Measurements from ENCODE around the gene KCTD21. TPM values are rescaled to one million over a fixed set of nuclear protein-coding genes. Genes with fewer than 3 reads are reported as not detected.

The KCTD21 gene
- total RNA-seq, 1 donor from 2014 or later, result 0.90 TPM

DNA sequence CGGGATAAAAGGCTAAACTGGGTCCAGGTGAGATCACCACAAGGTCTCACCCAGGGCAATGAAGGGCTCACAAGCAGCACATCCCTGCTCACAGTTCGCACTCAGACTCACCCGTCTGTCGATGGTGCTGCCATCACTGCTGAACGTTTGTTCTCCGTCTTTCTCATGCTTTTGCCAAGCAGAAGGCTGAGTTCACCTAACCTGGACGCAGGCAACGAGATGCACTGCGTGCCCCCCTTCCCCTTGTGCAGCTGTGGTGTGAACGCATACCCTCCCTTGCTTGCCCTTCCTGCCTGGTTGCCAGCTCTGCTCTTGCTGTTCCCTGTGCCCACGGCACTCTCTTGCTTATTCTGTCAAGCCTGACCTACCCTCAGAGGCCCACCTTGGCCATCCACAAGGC is 18.0 kb downstream of the KCTD21 start:
- Histone ChIP-seq H3K4me3 (no peak overlapping the region), H3K27ac (no peak overlapping the region), H3K4me1 (no peaks in the 10 kb centered on the region), H3K79me2 (ENCODE audit: low read depth) (no peaks in the 10 kb centered on the region), H4K20me1 (ENCODE audit: low read depth) (no peaks in the 10 kb centered on the region), H3K9ac (no peak overlapping the region), H2AFZ (replicated peaks) (no peak overlapping the region), H3K9me3 (ENCODE audit: low read depth) (no peaks in the 10 kb centered on the region), H3K36me3 (no peaks in the 10 kb centered on the region), H3F3A (ENCODE audit: low read depth) (no peaks in the 10 kb centered on the region), H3K27me3 (no peaks in the 10 kb centered on the region), H3K4me2 (no peak overlapping the region)
- H3K4me3 Mint-ChIP-seq, result no peak overlapping the region
- H3K27me3 Mint-ChIP-seq (ENCODE audit: insufficient read depth, low read depth), result peaks cover 4% of the 10 kb centered on the region
- no peak overlapping the region for H3K27ac Mint-ChIP-seq
- no peaks in the 10 kb centered on the region for H3K4me1 Mint-ChIP-seq
- no peak for TF ChIP-seq EZH2 (IDR thresholded peaks at IDR 0.05)
- TF ChIP-seq EZH2phosphoT487 (IDR thresholded peaks at IDR 0.05), result no peak
- TF ChIP-seq, protein P1, sequence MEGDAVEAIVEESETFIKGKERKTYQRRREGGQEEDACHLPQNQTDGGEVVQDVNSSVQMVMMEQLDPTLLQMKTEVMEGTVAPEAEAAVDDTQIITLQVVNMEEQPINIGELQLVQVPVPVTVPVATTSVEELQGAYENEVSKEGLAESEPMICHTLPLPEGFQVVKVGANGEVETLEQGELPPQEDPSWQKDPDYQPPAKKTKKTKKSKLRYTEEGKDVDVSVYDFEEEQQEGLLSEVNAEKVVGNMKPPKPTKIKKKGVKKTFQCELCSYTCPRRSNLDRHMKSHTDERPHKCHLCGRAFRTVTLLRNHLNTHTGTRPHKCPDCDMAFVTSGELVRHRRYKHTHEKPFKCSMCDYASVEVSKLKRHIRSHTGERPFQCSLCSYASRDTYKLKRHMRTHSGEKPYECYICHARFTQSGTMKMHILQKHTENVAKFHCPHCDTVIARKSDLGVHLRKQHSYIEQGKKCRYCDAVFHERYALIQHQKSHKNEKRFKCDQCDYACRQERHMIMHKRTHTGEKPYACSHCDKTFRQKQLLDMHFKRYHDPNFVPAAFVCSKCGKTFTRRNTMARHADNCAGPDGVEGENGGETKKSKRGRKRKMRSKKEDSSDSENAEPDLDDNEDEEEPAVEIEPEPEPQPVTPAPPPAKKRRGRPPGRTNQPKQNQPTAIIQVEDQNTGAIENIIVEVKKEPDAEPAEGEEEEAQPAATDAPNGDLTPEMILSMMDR (IDR thresholded peaks at IDR 0.05), result no peak
- no peaks in the 10 kb centered on the region for H3K9me3 Mint-ChIP-seq
- no peak for DNase-seq (ENCODE audit: low spot score)
- peaks cover 10% of the 10 kb centered on the region for H3K36me3 Mint-ChIP-seq

DNA sequence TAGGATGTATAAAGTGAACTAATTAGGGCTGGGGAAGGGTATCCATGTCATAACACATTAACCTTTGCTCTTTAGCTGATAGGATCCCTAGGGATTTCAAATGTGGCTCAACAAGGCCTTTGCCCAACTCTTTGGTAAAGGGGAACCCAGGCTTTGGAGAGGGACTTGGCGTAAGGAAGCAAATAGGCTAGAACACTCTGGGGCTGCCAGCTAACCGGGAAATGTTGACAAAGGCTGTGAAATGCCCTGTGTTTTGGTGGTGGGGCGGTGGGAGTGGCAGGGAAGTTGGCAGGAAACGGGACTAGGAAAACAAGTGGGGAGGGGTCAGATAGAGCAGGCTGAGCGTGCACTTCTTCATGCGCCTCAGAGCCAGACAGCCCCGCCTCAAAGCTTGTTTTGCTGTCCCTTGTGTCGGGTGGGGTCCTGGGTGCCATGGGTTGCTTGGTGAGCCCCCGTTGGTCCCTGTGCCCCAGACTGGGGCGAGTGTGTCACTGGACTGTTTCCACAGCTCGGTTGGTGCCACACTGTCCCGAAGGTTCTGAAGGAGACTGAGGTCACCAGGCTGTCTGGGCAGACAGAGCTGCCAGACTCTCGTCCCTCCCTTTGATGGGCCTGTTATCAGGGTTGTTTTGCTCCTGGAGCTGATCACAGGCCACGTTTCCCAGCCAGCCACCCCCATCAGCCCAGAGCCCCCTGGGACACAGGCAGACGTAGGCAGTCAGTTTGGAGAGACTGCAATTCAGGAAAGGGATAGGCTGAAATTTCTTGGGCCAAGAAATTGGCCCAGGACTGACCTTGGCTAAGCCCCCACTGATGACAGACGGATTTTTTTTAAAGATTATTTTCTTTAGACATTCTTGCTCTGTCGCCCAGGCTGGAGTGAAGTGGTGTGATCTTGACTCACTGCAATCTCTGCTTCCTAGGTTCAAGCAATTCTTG is 19.6 kb downstream of the KCTD21 start:
- no peaks in the 10 kb centered on the region for H3K4me1 Mint-ChIP-seq
- no peaks in the 10 kb centered on the region for H4K20me1 ChIP-seq (ENCODE audit: low read depth)
- no peak for DNase-seq (ENCODE audit: low spot score)
- H3K27ac ChIP-seq, result no peak overlapping the region
- no peak overlapping the region for H3K4me3 Mint-ChIP-seq
- H3K27ac Mint-ChIP-seq, result no peak overlapping the region
- H3K9me3 Mint-ChIP-seq, result no peaks in the 10 kb centered on the region
- TF ChIP-seq EZH2phosphoT487 (IDR thresholded peaks at IDR 0.05), result no peak
- TF ChIP-seq, protein P1 (IDR thresholded peaks at IDR 0.05), result no peak
- no peak for TF ChIP-seq EZH2 (IDR thresholded peaks at IDR 0.05)
- H3F3A ChIP-seq (ENCODE audit: low read depth), result no peaks in the 10 kb centered on the region
- H2AFZ ChIP-seq (replicated peaks), result no peak overlapping the region
- no peaks in the 10 kb centered on the region for H3K79me2 ChIP-seq (ENCODE audit: low read depth)
- H3K27me3 ChIP-seq, result no peaks in the 10 kb centered on the region
- no peaks in the 10 kb centered on the region for H3K36me3 ChIP-seq
- no peak overlapping the region for H3K4me3 ChIP-seq
- no peak overlapping the region for H3K9ac ChIP-seq
- H3K4me1 ChIP-seq, result no peaks in the 10 kb centered on the region
- peaks cover 6% of the 10 kb centered on the region for H3K36me3 Mint-ChIP-seq
- H3K4me2 ChIP-seq, result no peak overlapping the region
- H3K27me3 Mint-ChIP-seq (ENCODE audit: insufficient read depth, low read depth), result peaks cover 6% of the 10 kb centered on the region
- H3K9me3 ChIP-seq (ENCODE audit: low read depth), result no peaks in the 10 kb centered on the region

DNA sequence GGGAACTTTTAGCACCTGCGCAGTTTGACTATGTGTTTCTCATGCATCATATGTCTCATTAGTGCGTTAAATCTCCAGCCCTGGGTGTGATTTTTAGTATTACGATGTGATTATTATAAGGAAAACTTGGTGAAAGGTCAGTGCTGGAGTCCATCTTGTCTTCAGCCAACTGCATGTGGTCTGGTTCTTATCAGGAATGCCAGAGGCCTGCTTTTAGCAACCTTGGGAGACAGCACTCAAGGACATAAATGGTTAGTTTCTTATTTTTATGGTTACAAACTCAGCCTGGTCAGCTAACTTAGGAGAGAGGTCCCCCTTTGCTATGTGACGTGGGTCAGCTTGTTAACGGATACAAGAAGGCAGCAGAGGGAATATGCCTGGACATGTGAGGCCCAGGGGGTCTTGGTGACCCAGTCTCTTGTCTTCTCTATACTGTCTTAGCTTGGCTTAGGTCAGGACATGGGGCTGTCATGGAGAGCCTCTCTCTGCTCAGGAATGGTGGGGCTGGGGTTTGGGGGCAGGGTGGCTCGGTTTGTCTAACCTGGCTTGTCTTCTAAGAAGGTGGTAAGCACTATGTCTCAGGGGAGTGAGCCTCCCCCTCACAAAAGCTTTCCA is 21.5 kb downstream of the KCTD21 start:
- Histone ChIP-seq H3K9ac (no peak overlapping the region), H3K79me2 (ENCODE audit: low read depth) (no peaks in the 10 kb centered on the region), H3K4me1 (no peaks in the 10 kb centered on the region), H3K36me3 (no peaks in the 10 kb centered on the region), H3K27ac (no peak overlapping the region), H3K27me3 (no peaks in the 10 kb centered on the region), H3K9me3 (ENCODE audit: low read depth) (no peaks in the 10 kb centered on the region), H3K4me3 (no peak overlapping the region), H3K4me2 (no peak overlapping the region), H3F3A (ENCODE audit: low read depth) (no peaks in the 10 kb centered on the region), H2AFZ (replicated peaks) (no peak overlapping the region), H4K20me1 (ENCODE audit: low read depth) (no peaks in the 10 kb centered on the region)
- Mint-ChIP-seq H3K27me3 (ENCODE audit: insufficient read depth, low read depth) (peaks cover 5% of the 10 kb centered on the region), H3K36me3 (no peaks in the 10 kb centered on the region), H3K9me3 (no peaks in the 10 kb centered on the region), H3K4me3 (no peak overlapping the region), H3K27ac (peak overlapping the region; percentile 57), H3K4me1 (no peaks in the 10 kb centered on the region)
- DNase-seq (ENCODE audit: low spot score), result no peak
- no peak for TF ChIP-seq EZH2 (IDR thresholded peaks at IDR 0.05)
- no peak for TF ChIP-seq EZH2phosphoT487 (IDR thresholded peaks at IDR 0.05)
- TF ChIP-seq, protein P1 (IDR thresholded peaks at IDR 0.05), result no peak

Data from neural progenitor cell (in vitro differentiated cells).